ENCODE measurements around the gene FEZ2. TPM values are rescaled to one million over a fixed set of nuclear protein-coding genes. Genes with fewer than 3 reads are reported as not detected.

Gene FEZ2
- polyA plus RNA-seq, 1 donor (not counting 4 experiments of a cell fraction or from before 2014, with no cell fraction given): 56.2 TPM

- H3K4me2 ChIP-seq (ENCODE audit: control insufficient read depth, extremely low read depth, insufficient read depth, low read depth, low read length): no peak overlapping the region
- H3K9ac ChIP-seq (ENCODE audit: control insufficient read depth, extremely low read depth, insufficient read depth, low read length): no peak overlapping the region
- DNase-seq (ENCODE audit: low read depth, low spot score) (no peak), FAIRE-seq (no peak)
- H3K9me3 ChIP-seq (ENCODE audit: control insufficient read depth, low read depth, low read length): no peaks in the 10 kb centered on the region
- no peaks in the 10 kb centered on the region for H3K9me1 ChIP-seq (ENCODE audit: control insufficient read depth, extremely low read depth, insufficient read depth, low read length)
- no peaks in the 10 kb centered on the region for H4K20me1 ChIP-seq (ENCODE audit: control insufficient read depth, extremely low read depth, insufficient read depth, low read length)
- no peaks in the 10 kb centered on the region for H3K27me3 ChIP-seq (ENCODE audit: control insufficient read depth, extremely low read depth, insufficient read depth, low read length)
- TF ChIP-seq CTCF (optimal IDR thresholded peaks at IDR 0.05 in 1 of 3, IDR thresholded peaks at IDR 0.05 in 1 of 3, conservative IDR thresholded peaks at IDR 0.05 in 1 of 3; ENCODE audit: extremely low read depth in 1 of 3, insufficient read depth in 2 of 3, low read length in 3 of 3) (no peak), EZH2 (IDR thresholded peaks at IDR 0.05; ENCODE audit: low read length) (no peak)
- no peak overlapping the region for H2AFZ ChIP-seq (ENCODE audit: control insufficient read depth, low read length)
- no peaks in the 10 kb centered on the region for H3K36me3 ChIP-seq (ENCODE audit: control insufficient read depth in 2 of 2, extremely low read depth in 1 of 2, insufficient read depth in 2 of 2, low read length in 2 of 2)
- peaks cover 7% of the 10 kb centered on the region for H3K4me1 ChIP-seq (ENCODE audit: control insufficient read depth, extremely low read depth, insufficient read depth, low read length)
- no peaks in the 10 kb centered on the region for H3K79me2 ChIP-seq (ENCODE audit: control insufficient read depth, insufficient read depth, low read length)
- H3K27ac ChIP-seq (ENCODE audit: control insufficient read depth, insufficient read depth, low read length): no peak overlapping the region
- no peak overlapping the region for H3K4me3 ChIP-seq (ENCODE audit: control insufficient read depth in 2 of 3, extremely low read depth in 1 of 3, insufficient read depth in 2 of 3, low read depth in 1 of 3, low read length in 3 of 3)
- dilution Hi-C loops (cut with MboI; ENCODE audit: extremely low pct_ligation_motif_present, low sequenced_read_pairs): no loop called here
These were observed 19.0 kb upstream of the FEZ2 start for GRCh38 chr2:36616947-36617346.

- Histone ChIP-seq H3K79me2 (ENCODE audit: control insufficient read depth, insufficient read depth, low read length) (no peaks in the 10 kb centered on the region), H3K27ac (ENCODE audit: control insufficient read depth, insufficient read depth, low read length) (no peak overlapping the region), H3K4me2 (ENCODE audit: control insufficient read depth, extremely low read depth, insufficient read depth, low read depth, low read length) (peak overlapping the region; percentile 27), H3K9ac (ENCODE audit: control insufficient read depth, extremely low read depth, insufficient read depth, low read length) (no peak overlapping the region), H3K36me3 (ENCODE audit: control insufficient read depth in 2 of 2, extremely low read depth in 1 of 2, insufficient read depth in 2 of 2, low read length in 2 of 2) (no peaks in the 10 kb centered on the region), H3K27me3 (ENCODE audit: control insufficient read depth, extremely low read depth, insufficient read depth, low read length) (no peaks in the 10 kb centered on the region), H3K9me3 (ENCODE audit: control insufficient read depth, low read depth, low read length) (no peaks in the 10 kb centered on the region), H3K4me3 (ENCODE audit: control insufficient read depth in 2 of 3, extremely low read depth in 1 of 3, insufficient read depth in 2 of 3, low read depth in 1 of 3, low read length in 3 of 3) (no peak overlapping the region), H3K4me1 (ENCODE audit: control insufficient read depth, extremely low read depth, insufficient read depth, low read length) (peaks cover 7% of the 10 kb centered on the region), H3K9me1 (ENCODE audit: control insufficient read depth, extremely low read depth, insufficient read depth, low read length) (no peaks in the 10 kb centered on the region), H2AFZ (ENCODE audit: control insufficient read depth, low read length) (peak overlapping the region; percentile 36), H4K20me1 (ENCODE audit: control insufficient read depth, extremely low read depth, insufficient read depth, low read length) (no peaks in the 10 kb centered on the region)
- FAIRE-seq: no peak
- DNase-seq (ENCODE audit: low read depth, low spot score): no peak
- dilution Hi-C loops (cut with MboI; ENCODE audit: extremely low pct_ligation_motif_present, low sequenced_read_pairs): no loop called here
- TF ChIP-seq EZH2 (IDR thresholded peaks at IDR 0.05; ENCODE audit: low read length) (no peak), CTCF (optimal IDR thresholded peaks at IDR 0.05 in 1 of 3, IDR thresholded peaks at IDR 0.05 in 1 of 3, conservative IDR thresholded peaks at IDR 0.05 in 1 of 3; ENCODE audit: extremely low read depth in 1 of 3, insufficient read depth in 2 of 3, low read length in 3 of 3) (no peak)
These were observed 17.3 kb upstream of the FEZ2 start for GRCh38 chr2:36615222-36615621.
